Lower leg skin (tissue), 3 donors: ENCODE data around the gene TMEM141.
"Not testable (repeated sequence)": the region's sequence is repeated elsewhere in the genome, so short reads cannot be mapped to it uniquely, and the experiment has no call there.

Experiments used
- POLR2A ChIP-seq, 2 donors: fragments of 450-650 bp; IDR thresholded peaks; one replicate each; pipeline ENCODE4 v1.6.1; 2016 to 2017; ENCODE audit warnings: antibody characterized with exemption in 2 of 2, mild to moderate bottlenecking in 1 of 2, moderate library complexity in 1 of 2
- TF ChIP-seq, protein P1 (sequence below), 3 donors: fragments of 450-650 bp; IDR thresholded peaks; one replicate each; pipeline ENCODE4 v1.5.1; 2016; ENCODE audit warnings: antibody characterized with exemption in 3 of 3, mild to moderate bottlenecking in 3 of 3, moderate library complexity in 2 of 3

- TF ChIP-seq, protein P1, sequence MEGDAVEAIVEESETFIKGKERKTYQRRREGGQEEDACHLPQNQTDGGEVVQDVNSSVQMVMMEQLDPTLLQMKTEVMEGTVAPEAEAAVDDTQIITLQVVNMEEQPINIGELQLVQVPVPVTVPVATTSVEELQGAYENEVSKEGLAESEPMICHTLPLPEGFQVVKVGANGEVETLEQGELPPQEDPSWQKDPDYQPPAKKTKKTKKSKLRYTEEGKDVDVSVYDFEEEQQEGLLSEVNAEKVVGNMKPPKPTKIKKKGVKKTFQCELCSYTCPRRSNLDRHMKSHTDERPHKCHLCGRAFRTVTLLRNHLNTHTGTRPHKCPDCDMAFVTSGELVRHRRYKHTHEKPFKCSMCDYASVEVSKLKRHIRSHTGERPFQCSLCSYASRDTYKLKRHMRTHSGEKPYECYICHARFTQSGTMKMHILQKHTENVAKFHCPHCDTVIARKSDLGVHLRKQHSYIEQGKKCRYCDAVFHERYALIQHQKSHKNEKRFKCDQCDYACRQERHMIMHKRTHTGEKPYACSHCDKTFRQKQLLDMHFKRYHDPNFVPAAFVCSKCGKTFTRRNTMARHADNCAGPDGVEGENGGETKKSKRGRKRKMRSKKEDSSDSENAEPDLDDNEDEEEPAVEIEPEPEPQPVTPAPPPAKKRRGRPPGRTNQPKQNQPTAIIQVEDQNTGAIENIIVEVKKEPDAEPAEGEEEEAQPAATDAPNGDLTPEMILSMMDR (IDR thresholded peaks at IDR 0.05), result not testable (repeated sequence)
- TF ChIP-seq POLR2A (IDR thresholded peaks at IDR 0.05), result not testable (repeated sequence)
Measured at GRCh38 chr9:136833381-136834048, 42.4 kb downstream of the TMEM141 start.
